SU-DHL-6 (cell line): ENCODE measurements around the gene IQCH.

Experiments used
- H2AFZ ChIP-seq: fragments of 200-600 bp; sonication (generic); 2 replicates; pipeline ENCODE4 v1.6.1; 2014; ENCODE audit warnings: low read depth, mild to moderate bottlenecking, moderate library complexity, mixed read lengths, antibody characterized with exemption, low read length; ENCODE audit not compliant: severe bottlenecking
- H3F3A ChIP-seq: fragments of 200-600 bp; shearing (Covaris generic); 2 replicates; pipeline ENCODE4 v1.6.0; 2016; ENCODE audit warnings: antibody characterized with exemption, mild to moderate bottlenecking; ENCODE audit not compliant: insufficient read depth
- H3K27ac ChIP-seq: fragments of 200-600 bp; sonication (generic); 2 replicates; pipeline ENCODE4 v1.5.1; 2016; ENCODE audit warnings: low read depth, mild to moderate bottlenecking, low read length, moderate library complexity, mixed read lengths
- H3K27me3 ChIP-seq: fragments of 200-600 bp; sonication (generic), shearing (Covaris generic); 2 replicates; pipeline ENCODE4 v1.6.0; 2014; ENCODE audit warnings: mild to moderate bottlenecking, low read length
- H3K36me3 ChIP-seq: fragments of 200-600 bp; sonication (generic); 2 replicates; pipeline ENCODE4 v1.6.1; 2014; ENCODE audit warnings: mild to moderate bottlenecking, low read length, mixed read lengths
- H3K4me2 ChIP-seq: fragments of 300-600, 200-600 bp; shearing (Covaris generic), sonication (generic); 2 replicates; pipeline ENCODE4 v1.6.0; 2014; ENCODE audit warnings: low read length, low read depth, mild to moderate bottlenecking; ENCODE audit not compliant: poor library complexity, severe bottlenecking
- H3K4me3 ChIP-seq: fragments of 200-600 bp; sonication (generic); 2 replicates; pipeline ENCODE4 v1.5.1; 2014; ENCODE audit warnings: antibody characterized with exemption, low read length, mild to moderate bottlenecking, mixed read lengths; ENCODE audit not compliant: insufficient read depth, poor library complexity, severe bottlenecking
- H3K79me2 ChIP-seq: fragments of 200-600 bp; sonication (generic); 2 replicates; pipeline ENCODE4 v1.6.1; 2014; ENCODE audit warnings: mild to moderate bottlenecking, low read length, moderate library complexity; ENCODE audit not compliant: insufficient read depth
- H3K9ac ChIP-seq: fragments of 200-600 bp; sonication (generic); 2 replicates; pipeline ENCODE4 v1.7.0; 2014; ENCODE audit warnings: mild to moderate bottlenecking, low read length
- H3K9me2 ChIP-seq: fragments of 200-600 bp; sonication (generic); replicated peaks from 2 replicates; pipeline ENCODE4 v1.6.1; 2014; ENCODE audit warnings: low read length; ENCODE audit not compliant: insufficient read depth
- H3K9me3 ChIP-seq: fragments of 200-600 bp; sonication (generic); 2 replicates; pipeline ENCODE4 v1.6.1; 2014; ENCODE audit warnings: low read length, mixed read lengths; ENCODE audit not compliant: insufficient read depth
- H4K20me1 ChIP-seq: fragments of 200-600 bp; sonication (generic); 2 replicates; pipeline ENCODE4 v1.6.1; 2014; ENCODE audit warnings: low read depth, mild to moderate bottlenecking, antibody characterized with exemption, low read length, moderate library complexity, mixed read lengths
- CTCF ChIP-seq: fragments of 200-600 bp; sonication (generic); IDR thresholded peaks from one replicate; pipeline ENCODE4 v1.5.1; 2017; ENCODE audit warnings: antibody characterized with exemption, mild to moderate bottlenecking, low read length, moderate library complexity; ENCODE audit not compliant: insufficient read depth, poor library complexity, severe bottlenecking
- EZH2phosphoT487 ChIP-seq: fragments of 200-600 bp; sonication (generic), shearing (Covaris generic); conservative IDR thresholded peaks from 2 replicates; pipeline ENCODE4 v1.6.1; 2018; ENCODE audit warnings: mild to moderate bottlenecking, antibody characterized with exemption, low read length, moderate library complexity, mixed read lengths

The IQCH gene

DNA sequence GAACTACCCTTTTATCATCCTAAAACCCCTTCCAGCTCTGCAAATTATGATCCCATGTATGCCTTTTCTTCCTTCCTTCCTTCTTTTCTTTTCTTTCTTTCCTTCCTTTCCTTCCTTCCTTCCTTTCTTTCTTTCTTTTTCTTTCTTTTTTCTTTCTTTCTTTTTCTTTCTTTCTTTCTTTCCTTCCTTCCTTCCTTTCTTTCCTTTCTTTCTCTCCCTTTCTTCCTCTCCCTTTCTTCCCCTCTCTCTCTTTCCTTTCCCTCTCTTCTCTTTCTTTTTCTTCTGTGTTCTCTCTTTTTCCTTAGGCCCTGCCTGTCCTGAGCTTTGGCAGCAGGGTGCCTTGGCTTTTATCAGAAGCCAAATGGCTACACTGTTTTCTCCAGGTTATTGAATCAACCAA lies 66.8 kb downstream of the IQCH start:
- Histone ChIP-seq H4K20me1 (no peaks in the 10 kb centered on the region), H3K9me2 (no peaks in the 10 kb centered on the region), H3K36me3 (no peaks in the 10 kb centered on the region), H3K79me2 (no peaks in the 10 kb centered on the region), H3K4me2 (no peak overlapping the region), H3K9me3 (no peaks in the 10 kb centered on the region), H3K4me3 (no peak overlapping the region), H3K9ac (no peak overlapping the region), H3K27ac (no peak overlapping the region), H2AFZ (no peak overlapping the region), H3F3A (no peaks in the 10 kb centered on the region), H3K27me3 (no peaks in the 10 kb centered on the region)
- TF ChIP-seq CTCF (no peak), EZH2phosphoT487 (no peak)

DNA sequence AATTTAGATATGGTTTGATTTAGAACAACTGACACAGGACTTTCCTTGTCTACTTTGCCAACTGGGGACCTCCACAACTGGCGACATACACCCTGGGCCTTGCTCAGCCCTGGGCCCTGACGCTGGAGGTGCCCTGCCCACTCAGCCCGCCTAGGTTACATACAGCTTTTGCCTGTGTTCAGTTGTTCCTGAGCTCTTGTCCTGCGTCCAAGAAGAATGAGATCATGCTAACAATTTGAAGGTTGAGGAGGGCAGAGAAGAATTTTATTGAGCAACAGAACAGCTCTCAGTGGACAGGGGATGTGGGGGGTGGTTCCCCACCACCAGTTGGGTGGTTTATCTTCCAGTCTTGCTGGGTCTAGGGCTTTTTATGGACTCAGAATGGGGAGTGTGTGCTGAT lies 67.9 kb downstream of the IQCH start:
- H2AFZ ChIP-seq: no peak overlapping the region

DNA sequence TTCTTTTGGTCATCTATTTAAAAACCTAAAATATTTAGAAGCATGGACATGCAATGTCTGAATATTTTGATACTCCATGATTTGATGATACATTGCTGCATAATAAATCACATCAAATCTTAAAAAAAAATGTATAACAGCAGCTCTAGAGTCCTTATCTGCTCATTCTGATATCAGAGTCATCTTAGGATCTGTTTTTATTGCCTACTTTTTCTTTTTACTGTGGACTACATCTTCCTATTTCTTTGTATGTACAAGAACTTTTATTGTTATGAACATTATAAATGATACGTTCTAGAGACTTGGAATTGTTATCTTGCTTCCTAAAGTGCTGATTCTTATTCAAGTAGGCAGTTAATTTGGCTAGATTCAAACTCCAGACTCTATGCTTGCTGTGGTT lies 72.7 kb downstream of the IQCH start:
- Histone ChIP-seq H3K27ac (no peak overlapping the region), H3K27me3 (no peaks in the 10 kb centered on the region), H3K4me2 (no peak overlapping the region), H3F3A (no peaks in the 10 kb centered on the region), H4K20me1 (no peaks in the 10 kb centered on the region), H3K9me2 (no peaks in the 10 kb centered on the region), H3K4me3 (no peak overlapping the region), H3K36me3 (no peaks in the 10 kb centered on the region), H3K9ac (no peak overlapping the region), H3K79me2 (no peaks in the 10 kb centered on the region), H2AFZ (no peak overlapping the region), H3K9me3 (no peaks in the 10 kb centered on the region; the same call in 1 of the 2 replicates)
- no peak for TF ChIP-seq CTCF
- no peak for TF ChIP-seq EZH2phosphoT487

More for the DNA sequence above, 67.9 kb downstream of the IQCH start:
- Histone ChIP-seq H3K4me3 (no peak overlapping the region), H3K9me3 (no peaks in the 10 kb centered on the region; the same call in 1 of the 2 replicates), H3K27me3 (no peaks in the 10 kb centered on the region), H3K79me2 (no peaks in the 10 kb centered on the region), H4K20me1 (no peaks in the 10 kb centered on the region), H3K9me2 (no peaks in the 10 kb centered on the region), H3K36me3 (no peaks in the 10 kb centered on the region), H3K27ac (no peak overlapping the region), H3K4me2 (no peak overlapping the region), H3F3A (no peaks in the 10 kb centered on the region), H3K9ac (no peak overlapping the region)
- TF ChIP-seq CTCF (no peak), EZH2phosphoT487 (no peak)

- Histone ChIP-seq H3K9me3 (no peaks in the 10 kb centered on the region; the same call in 1 of the 2 replicates), H3F3A (no peaks in the 10 kb centered on the region), H3K4me3 (no peak overlapping the region), H3K9me2 (no peaks in the 10 kb centered on the region), H3K27me3 (no peaks in the 10 kb centered on the region), H3K27ac (no peak overlapping the region), H2AFZ (no peak overlapping the region), H3K79me2 (no peaks in the 10 kb centered on the region), H3K36me3 (no peaks in the 10 kb centered on the region), H3K4me2 (no peak overlapping the region), H3K9ac (no peak overlapping the region), H4K20me1 (no peaks in the 10 kb centered on the region)
- TF ChIP-seq EZH2phosphoT487 (no peak), CTCF (no peak)
Measured at GRCh38 chr15:67327737-67328136, 73.2 kb downstream of the IQCH start.
